Dendritic cell treated with granulocyte-macrophage colony-stimulating factor and Interleukin-4, amounts not matched to agents 40 ng/mL and 50 ng/mL, for 4 days (primary cell): Measurements from ENCODE around the gene SPATA31C1.
"Not testable (repeated sequence)": the region's sequence is repeated elsewhere in the genome, so short reads cannot be mapped to it uniquely, and the experiment has no call there.

Experiments
- H3K27ac Mint-ChIP-seq: one replicate; pipeline ENCODE4 v1.8.0; 2022; ENCODE audit warnings: mild to moderate bottlenecking, mixed read lengths
- H3K27me3 Mint-ChIP-seq: one replicate; pipeline ENCODE4 v1.8.0; 2022; ENCODE audit warnings: mild to moderate bottlenecking, mixed read lengths
- H3K36me3 Mint-ChIP-seq: one replicate; pipeline ENCODE4 v1.8.0; 2022; ENCODE audit warnings: low read depth, mixed read lengths
- H3K4me1 Mint-ChIP-seq: one replicate; pipeline ENCODE4 v1.8.0; 2022; ENCODE audit warnings: low read depth, mixed read lengths
- H3K4me3 Mint-ChIP-seq: one replicate; pipeline ENCODE4 v1.8.0; 2022; ENCODE audit warnings: mild to moderate bottlenecking, moderate library complexity, mixed read lengths
- H3K9me3 Mint-ChIP-seq: one replicate; pipeline ENCODE4 v1.8.0; 2022; ENCODE audit warnings: mixed read lengths
- intact Hi-C: fragments of 100-400 bp; cut with micrococcal nuclease; formaldehyde crosslinking; loops from one replicate; pipeline ENCODE4 v1.15.0; 2022

The SPATA31C1 gene

DNA sequence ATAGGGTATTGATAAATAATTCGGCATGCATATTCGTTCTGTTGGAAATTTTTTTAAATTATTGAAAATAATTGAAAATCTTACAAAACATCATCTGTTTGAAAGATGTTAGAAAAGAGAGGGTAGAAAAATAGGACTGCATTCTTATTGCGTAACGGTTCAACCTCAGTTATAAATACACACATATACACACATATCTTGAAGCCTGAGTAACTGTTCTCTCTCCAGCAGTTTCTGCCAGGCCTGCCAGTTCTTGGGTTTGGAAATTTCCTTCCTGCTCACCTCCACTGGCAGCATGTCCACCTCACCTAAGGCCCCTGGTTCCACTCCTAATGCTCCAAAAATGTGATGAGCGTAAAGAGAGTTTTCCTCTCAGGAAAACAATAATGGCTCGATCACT lies 26.0 kb upstream of the SPATA31C1 start:
- intact Hi-C loops = no loop called here
- peaks cover 14% of the 10 kb centered on the region for H3K9me3 Mint-ChIP-seq
- H3K4me1 Mint-ChIP-seq = no peaks in the 10 kb centered on the region
- peaks cover 32% of the 10 kb centered on the region for H3K27me3 Mint-ChIP-seq
- H3K27ac Mint-ChIP-seq = no peak overlapping the region
- H3K36me3 Mint-ChIP-seq = no peaks in the 10 kb centered on the region
- H3K4me3 Mint-ChIP-seq = no peak overlapping the region

DNA sequence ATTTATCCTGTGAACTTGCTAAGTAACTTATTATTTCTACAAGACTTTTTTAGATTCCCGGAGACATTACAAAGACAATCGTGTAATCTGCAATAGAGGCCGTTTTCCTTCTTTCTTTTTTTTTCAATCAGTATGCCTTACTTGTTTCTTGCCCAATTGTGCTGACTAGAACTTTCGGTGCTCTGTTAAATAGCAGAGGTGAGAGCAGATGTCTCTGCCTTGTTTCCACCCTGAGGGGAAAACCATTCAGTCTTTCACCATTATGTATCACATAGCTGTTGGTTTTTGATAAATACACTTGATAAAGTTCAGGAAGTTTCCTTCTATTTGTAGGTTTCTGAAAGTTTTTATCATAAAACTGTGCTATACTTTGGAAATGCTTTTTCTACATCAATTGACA lies 24.8 kb upstream of the SPATA31C1 start:
- Mint-ChIP-seq H3K27me3 (peaks cover 22% of the 10 kb centered on the region), H3K36me3 (no peaks in the 10 kb centered on the region), H3K4me3 (no peak overlapping the region), H3K9me3 (peaks cover 26% of the 10 kb centered on the region), H3K27ac (no peak overlapping the region), H3K4me1 (no peaks in the 10 kb centered on the region)
- intact Hi-C loops = no loop called here

DNA sequence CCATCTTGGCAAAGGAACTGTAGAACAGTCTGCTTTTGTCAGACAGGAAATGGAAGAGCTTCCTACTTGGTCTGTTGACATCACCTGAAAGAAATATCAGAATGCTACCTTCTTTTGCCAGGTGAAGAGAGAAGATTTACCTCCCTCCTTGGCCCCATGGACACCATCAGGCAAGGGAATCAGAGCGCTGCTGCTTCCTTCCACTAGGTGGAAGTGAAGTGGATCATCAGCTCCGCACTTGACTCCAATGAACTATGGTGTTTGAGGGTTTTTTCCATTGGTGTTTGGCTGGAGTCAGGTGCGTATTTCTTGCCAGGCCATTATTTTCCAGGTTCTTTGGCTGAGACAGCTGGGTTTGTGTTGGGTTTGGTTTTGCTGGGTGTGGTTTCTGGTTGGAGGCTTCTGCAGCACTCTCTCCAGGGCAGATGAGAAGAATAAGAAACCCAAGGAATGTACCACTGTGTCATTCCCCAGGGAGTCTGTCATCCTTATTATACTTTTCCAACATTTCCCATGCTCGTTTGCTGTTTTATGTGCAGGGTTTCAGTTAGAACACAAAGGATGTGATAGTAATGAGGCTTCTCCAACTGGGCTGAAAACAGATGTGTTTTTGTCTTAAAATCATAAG lies 22.6 kb upstream of the SPATA31C1 start:
- no peak overlapping the region for H3K4me3 Mint-ChIP-seq
- peaks cover 28% of the 10 kb centered on the region for H3K9me3 Mint-ChIP-seq
- H3K27me3 Mint-ChIP-seq = peaks cover 20% of the 10 kb centered on the region
- H3K27ac Mint-ChIP-seq = no peak overlapping the region
- no peaks in the 10 kb centered on the region for H3K4me1 Mint-ChIP-seq
- intact Hi-C loops = no loop called here
- H3K36me3 Mint-ChIP-seq = no peaks in the 10 kb centered on the region

GRCh38 chr9:87896891-87897290 lies 20.9 kb upstream of the SPATA31C1 start:
- peaks cover 39% of the 10 kb centered on the region for H3K9me3 Mint-ChIP-seq
- intact Hi-C loops = no loop called here
- no peaks in the 10 kb centered on the region for H3K36me3 Mint-ChIP-seq
- no peak overlapping the region for H3K4me3 Mint-ChIP-seq
- H3K4me1 Mint-ChIP-seq = no peaks in the 10 kb centered on the region
- no peak overlapping the region for H3K27ac Mint-ChIP-seq
- peaks cover 16% of the 10 kb centered on the region for H3K27me3 Mint-ChIP-seq

DNA sequence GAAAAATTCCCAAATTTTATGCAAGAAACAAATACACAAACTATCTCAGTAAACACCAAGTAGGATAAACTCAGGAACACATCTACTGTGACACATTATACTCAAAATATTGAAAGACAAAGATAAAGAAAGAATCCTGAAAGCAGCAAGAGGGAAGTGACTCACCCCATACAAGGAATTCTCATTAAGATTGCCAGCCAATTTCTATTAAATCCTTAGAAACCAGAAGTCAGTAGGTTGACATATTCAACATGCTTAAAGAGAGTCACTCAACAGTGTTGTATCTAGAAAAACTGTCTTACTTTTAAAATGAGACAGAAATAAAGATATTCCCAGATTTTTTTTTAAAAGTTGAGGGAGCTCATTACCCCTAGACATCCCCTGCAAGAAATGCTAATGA lies 19.6 kb upstream of the SPATA31C1 start:
- H3K4me1 Mint-ChIP-seq = no peaks in the 10 kb centered on the region
- no peak overlapping the region for H3K27ac Mint-ChIP-seq
- peaks cover 12% of the 10 kb centered on the region for H3K27me3 Mint-ChIP-seq
- no peak overlapping the region for H3K4me3 Mint-ChIP-seq
- H3K36me3 Mint-ChIP-seq = no peaks in the 10 kb centered on the region
- H3K9me3 Mint-ChIP-seq = peaks cover 51% of the 10 kb centered on the region
- intact Hi-C loops = no loop called here

DNA sequence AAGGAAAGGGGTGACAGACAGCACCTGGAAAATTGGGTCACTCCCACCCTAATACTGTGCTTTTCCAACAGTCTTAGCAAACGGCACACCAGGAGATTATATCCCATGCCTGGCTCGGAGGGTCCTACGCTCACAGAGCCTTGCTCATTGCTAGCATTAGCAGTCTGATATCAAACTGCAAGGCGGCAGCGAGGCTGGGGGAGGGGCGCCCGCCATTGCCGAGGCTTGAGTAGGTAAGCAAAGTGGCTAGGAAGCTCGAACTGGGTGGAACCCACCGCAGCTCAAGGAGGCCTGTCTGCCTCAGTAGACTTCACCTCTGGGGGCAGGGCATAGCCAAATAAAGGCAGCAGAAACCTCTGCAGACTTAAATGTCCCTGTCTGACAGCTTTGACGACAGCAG lies 15.4 kb upstream of the SPATA31C1 start:
- intact Hi-C loops, H3K4me3 Mint-ChIP-seq, H3K36me3 Mint-ChIP-seq, H3K27ac Mint-ChIP-seq, H3K4me1 Mint-ChIP-seq: not testable (repeated sequence)
- Mint-ChIP-seq H3K9me3 (peaks cover 44% of the 10 kb centered on the region), H3K27me3 (peaks cover 11% of the 10 kb centered on the region)

DNA sequence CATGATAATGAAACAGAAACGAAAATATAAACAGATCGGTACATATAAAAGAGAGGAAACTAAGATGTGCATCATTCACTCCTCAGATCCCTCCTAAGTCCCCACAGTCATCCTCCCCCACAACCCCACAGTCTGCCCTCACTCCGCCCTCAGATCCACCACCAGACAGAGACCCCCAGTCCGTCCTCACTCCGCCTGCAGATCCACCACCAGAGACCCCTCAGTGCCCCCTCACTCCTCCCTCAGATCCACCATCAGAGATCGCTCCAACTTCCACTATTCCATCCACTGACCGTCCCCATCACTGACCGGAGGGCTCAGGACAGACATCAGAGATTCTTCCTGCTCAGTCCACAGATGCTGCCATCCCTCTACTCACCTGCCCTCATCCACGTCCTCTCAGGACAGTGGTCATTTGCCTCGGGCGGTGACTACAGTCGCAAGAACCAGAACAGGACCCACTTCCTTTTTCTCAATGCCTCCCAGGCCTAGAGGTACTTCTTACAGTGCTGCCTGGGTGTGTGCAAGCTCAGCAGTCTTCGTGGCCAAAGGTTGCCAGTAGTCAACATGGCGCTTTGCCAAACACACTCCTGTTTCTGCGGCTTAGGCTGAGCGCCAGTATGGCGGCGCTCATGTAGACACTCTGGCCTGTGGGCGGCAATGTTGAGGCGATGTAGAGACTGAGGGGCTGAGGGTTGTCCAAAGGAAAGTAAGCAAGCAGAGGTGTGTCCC lies 8.3 kb upstream of the SPATA31C1 start:
- intact Hi-C loops = no loop called here
- H3K27ac Mint-ChIP-seq = no peak overlapping the region
- H3K9me3 Mint-ChIP-seq = no peaks in the 10 kb centered on the region
- H3K4me1 Mint-ChIP-seq = no peaks in the 10 kb centered on the region
- no peaks in the 10 kb centered on the region for H3K36me3 Mint-ChIP-seq
- no peak overlapping the region for H3K4me3 Mint-ChIP-seq
- H3K27me3 Mint-ChIP-seq = peaks cover 13% of the 10 kb centered on the region

GRCh38 chr9:87910821-87911220 lies 6.9 kb upstream of the SPATA31C1 start:
- no peaks in the 10 kb centered on the region for H3K36me3 Mint-ChIP-seq
- H3K27ac Mint-ChIP-seq = no peak overlapping the region
- H3K4me1 Mint-ChIP-seq = no peaks in the 10 kb centered on the region
- intact Hi-C loops = no loop called here
- peaks cover 11% of the 10 kb centered on the region for H3K27me3 Mint-ChIP-seq
- H3K9me3 Mint-ChIP-seq = no peaks in the 10 kb centered on the region
- no peak overlapping the region for H3K4me3 Mint-ChIP-seq

DNA sequence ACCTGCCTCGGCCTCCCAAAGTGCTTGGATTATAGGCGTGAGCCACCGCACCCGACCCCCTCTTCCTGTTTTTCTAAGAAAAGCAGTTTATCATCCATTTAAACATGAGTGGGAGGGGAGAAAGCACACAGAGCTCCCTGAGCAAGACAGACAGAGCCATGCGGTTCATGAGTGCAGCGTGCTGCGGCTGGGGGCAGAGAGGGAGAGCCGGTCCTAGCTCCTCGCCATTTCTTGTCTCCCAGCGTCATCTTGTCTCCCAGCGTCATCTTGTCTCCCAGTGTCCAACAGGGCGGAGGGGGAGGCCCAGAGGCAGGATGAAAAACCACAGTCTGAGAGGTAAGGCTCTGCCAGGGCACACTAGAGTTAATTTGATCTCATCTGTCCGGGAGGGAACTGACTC lies 1.3 kb downstream of the SPATA31C1 start:
- peaks cover 10% of the 10 kb centered on the region for H3K27me3 Mint-ChIP-seq
- H3K36me3 Mint-ChIP-seq, H3K4me3 Mint-ChIP-seq, H3K27ac Mint-ChIP-seq, intact Hi-C loops, H3K4me1 Mint-ChIP-seq, H3K9me3 Mint-ChIP-seq: not testable (repeated sequence)

GRCh38 chr9:87921561-87921960 lies 3.8 kb downstream of the SPATA31C1 start:
- H3K4me3 Mint-ChIP-seq, H3K9me3 Mint-ChIP-seq: not testable (repeated sequence)

GRCh38 chr9:87923012-87923411 lies 5.2 kb downstream of the SPATA31C1 start:
- H3K9me3 Mint-ChIP-seq, H3K36me3 Mint-ChIP-seq, H3K27ac Mint-ChIP-seq, H3K4me3 Mint-ChIP-seq, H3K4me1 Mint-ChIP-seq, intact Hi-C loops: not testable (repeated sequence)
- H3K27me3 Mint-ChIP-seq = peaks cover 10% of the 10 kb centered on the region

More at GRCh38 chr9:87921561-87921960, 3.8 kb downstream of the SPATA31C1 start:
- H3K36me3 Mint-ChIP-seq, intact Hi-C loops, H3K4me1 Mint-ChIP-seq, H3K27ac Mint-ChIP-seq: not testable (repeated sequence)
- H3K27me3 Mint-ChIP-seq = peaks cover 10% of the 10 kb centered on the region

DNA sequence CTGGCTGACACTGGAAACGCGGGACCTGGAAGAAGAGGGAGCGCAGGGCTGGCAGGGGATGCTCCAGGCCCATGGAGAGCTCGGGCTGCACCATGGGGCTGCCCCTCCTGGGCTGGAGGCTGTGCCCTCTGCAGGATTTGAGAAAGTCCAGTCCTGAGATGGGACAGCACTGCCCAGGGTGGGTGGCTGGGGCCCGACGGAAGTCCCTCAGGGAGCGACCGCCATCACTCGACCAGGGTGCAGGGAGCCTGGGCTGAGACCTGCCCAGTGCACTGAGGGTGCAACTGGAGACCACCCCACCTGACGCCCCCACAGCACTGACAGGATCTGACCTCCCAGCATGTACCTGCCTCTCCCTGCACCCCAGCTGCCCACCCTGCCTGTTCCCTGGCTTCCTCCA lies 7.1 kb downstream of the SPATA31C1 start:
- H3K9me3 Mint-ChIP-seq, H3K27ac Mint-ChIP-seq, H3K4me1 Mint-ChIP-seq, H3K36me3 Mint-ChIP-seq, H3K4me3 Mint-ChIP-seq, intact Hi-C loops, H3K27me3 Mint-ChIP-seq: not testable (repeated sequence)

DNA sequence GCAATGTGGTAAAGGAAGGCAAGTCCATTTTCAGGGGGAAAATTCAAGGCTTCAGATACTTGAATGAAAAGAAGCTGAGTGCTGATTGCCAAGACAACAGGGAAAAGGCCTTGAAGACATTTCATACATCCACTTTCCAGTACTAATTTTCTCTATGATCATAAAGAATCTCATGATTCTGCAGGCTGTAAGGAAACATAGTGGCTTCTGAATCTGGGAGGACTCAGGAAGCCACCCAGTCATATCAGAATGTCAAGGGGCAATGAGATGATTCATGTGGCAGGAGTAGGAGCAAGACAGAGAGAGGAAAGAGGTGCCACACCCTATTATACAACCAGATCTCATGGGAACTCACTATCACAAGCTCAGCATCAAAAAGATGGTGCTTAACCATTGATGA lies 11.4 kb downstream of the SPATA31C1 start:
- H3K27me3 Mint-ChIP-seq, H3K4me1 Mint-ChIP-seq, H3K36me3 Mint-ChIP-seq, H3K9me3 Mint-ChIP-seq, H3K27ac Mint-ChIP-seq, intact Hi-C loops, H3K4me3 Mint-ChIP-seq: not testable (repeated sequence)

DNA sequence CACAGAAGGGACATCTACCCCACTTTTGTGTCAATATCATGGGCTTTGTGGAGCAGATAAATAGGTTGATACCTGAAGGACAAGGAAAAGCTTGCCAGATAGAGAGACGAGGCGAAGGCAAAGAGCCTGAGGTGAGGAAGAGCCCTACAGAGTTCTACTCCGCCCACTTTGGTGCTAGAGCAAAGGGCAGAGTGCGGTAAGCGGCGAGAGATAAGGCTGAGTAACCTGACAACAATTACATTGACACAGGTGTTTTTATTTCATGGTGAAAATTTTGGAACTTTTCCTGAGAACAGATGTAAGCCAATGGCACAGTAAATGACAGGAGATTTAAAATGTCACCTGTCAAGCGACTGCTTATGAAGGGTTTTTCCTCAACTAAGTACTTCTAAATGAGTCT lies 16.7 kb downstream of the SPATA31C1 start:
- H3K27ac Mint-ChIP-seq, H3K4me3 Mint-ChIP-seq, intact Hi-C loops, H3K27me3 Mint-ChIP-seq, H3K36me3 Mint-ChIP-seq, H3K9me3 Mint-ChIP-seq, H3K4me1 Mint-ChIP-seq: not testable (repeated sequence)

- H3K36me3 Mint-ChIP-seq, intact Hi-C loops, H3K4me1 Mint-ChIP-seq, H3K9me3 Mint-ChIP-seq, H3K4me3 Mint-ChIP-seq, H3K27ac Mint-ChIP-seq: not testable (repeated sequence)
- H3K27me3 Mint-ChIP-seq = peaks cover 12% of the 10 kb centered on the region
These were observed 19.6 kb downstream of the SPATA31C1 start for GRCh38 chr9:87937352-87937751.
